HG03060 (cell line): ENCODE measurements around the gene PPT1.

Source experiments
- ATAC-seq: cut with Tn5 transposase; IDR thresholded peaks from one replicate; pipeline ENCODE4 v1.9.1; 2021; ENCODE audit warnings: low read depth, moderate number of reproducible peaks; ENCODE audit not compliant: unreplicated experiment

Gene PPT1

GRCh38 chr1:40032240-40032891 is 64.7 kb downstream of the PPT1 start:
- no peak for ATAC-seq

GRCh38 chr1:40030528-40031135 is 66.4 kb downstream of the PPT1 start:
- ATAC-seq, result no peak

GRCh38 chr1:40029608-40030007 is 67.4 kb downstream of the PPT1 start:
- no peak for ATAC-seq

GRCh38 chr1:40027647-40028046 is 69.4 kb downstream of the PPT1 start:
- no peak for ATAC-seq

DNA sequence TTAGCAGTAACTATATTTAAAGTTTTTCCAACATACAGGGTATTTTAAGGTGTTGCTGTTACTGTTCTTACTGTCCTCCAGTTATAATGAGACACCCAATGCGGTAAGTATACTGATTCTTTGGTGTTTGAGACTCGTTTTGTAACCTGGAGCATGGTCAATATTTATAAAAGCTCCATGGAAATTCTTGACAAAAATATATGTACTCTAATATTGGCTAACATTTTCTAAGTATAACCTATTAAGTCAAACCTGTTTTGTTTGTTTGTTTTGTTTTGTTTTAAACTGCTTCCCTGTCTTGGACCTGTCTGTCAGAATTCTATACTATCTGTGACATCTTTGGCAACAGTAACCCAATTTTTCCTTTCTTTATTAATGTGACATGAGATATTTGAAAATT is 72.4 kb downstream of the PPT1 start:
- no peak for ATAC-seq

GRCh38 chr1:40023379-40023944 is 73.6 kb downstream of the PPT1 start:
- no peak for ATAC-seq
